Endothelial cell of umbilical vein (primary cell): ENCODE data around the gene MYH3.

Source experiments
- EZH2 ChIP-seq: IDR thresholded peaks from 2 replicates; pipeline ENCODE4 v1.6.1; 2012; ENCODE audit warnings: borderline replicate concordance, low read depth, mild to moderate bottlenecking, moderate library complexity, low read length, inconsistent platforms; ENCODE audit not compliant: severe bottlenecking
- JUN ChIP-seq: IDR thresholded peaks from 2 replicates; pipeline ENCODE4 v1.6.1; 2011; ENCODE audit warnings: borderline replicate concordance, low read depth; ENCODE audit not compliant: insufficient read length, insufficient read depth
- POLR2A ChIP-seq: IDR thresholded peaks from 2 replicates; pipeline ENCODE4 v1.6.1; 2012; ENCODE audit warnings: low read depth, mild to moderate bottlenecking, control low read depth, low read length
- POLR2AphosphoS5 ChIP-seq: IDR thresholded peaks from 2 replicates; pipeline ENCODE4 v1.6.1; 2012; ENCODE audit warnings: low read depth, mild to moderate bottlenecking, control low read depth, low read length, moderate library complexity; ENCODE audit not compliant: insufficient read depth
- TF ChIP-seq, protein P1 (sequence below), 2 donors: IDR thresholded peaks; 1 replicate in 1 of 2; 2 replicates in 1 of 2; pipeline ENCODE4 v1.5.1; 2011; ENCODE audit warnings: low read length in 2 of 2, mild to moderate bottlenecking in 2 of 2, moderate library complexity in 2 of 2, control low read depth in 1 of 2, inconsistent platforms in 1 of 2, low read depth in 1 of 2; ENCODE audit not compliant: insufficient read depth in 1 of 2; ENCODE audit errors: extremely low read depth in 1 of 2

DNA sequence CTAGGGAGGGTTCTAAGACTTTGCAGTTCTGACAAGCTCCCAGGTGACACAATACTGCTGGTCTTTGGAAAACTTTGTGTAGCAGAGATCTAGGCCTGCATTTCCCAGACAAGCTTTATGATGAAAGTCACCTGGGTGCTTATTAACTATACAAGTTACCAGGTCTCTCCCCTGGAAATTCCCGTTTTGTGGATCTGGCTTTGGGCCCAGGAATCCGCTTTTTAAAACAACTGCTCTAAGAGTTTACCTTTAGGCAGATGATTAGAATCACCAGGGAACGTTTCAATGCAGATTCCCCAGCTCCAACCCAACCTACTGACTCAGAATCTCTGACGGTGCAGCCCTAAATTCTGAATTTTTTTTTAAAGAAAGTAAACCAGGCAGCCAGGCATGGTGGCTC lies 36.3 kb downstream of the MYH3 start:
- TF ChIP-seq, protein P1, sequence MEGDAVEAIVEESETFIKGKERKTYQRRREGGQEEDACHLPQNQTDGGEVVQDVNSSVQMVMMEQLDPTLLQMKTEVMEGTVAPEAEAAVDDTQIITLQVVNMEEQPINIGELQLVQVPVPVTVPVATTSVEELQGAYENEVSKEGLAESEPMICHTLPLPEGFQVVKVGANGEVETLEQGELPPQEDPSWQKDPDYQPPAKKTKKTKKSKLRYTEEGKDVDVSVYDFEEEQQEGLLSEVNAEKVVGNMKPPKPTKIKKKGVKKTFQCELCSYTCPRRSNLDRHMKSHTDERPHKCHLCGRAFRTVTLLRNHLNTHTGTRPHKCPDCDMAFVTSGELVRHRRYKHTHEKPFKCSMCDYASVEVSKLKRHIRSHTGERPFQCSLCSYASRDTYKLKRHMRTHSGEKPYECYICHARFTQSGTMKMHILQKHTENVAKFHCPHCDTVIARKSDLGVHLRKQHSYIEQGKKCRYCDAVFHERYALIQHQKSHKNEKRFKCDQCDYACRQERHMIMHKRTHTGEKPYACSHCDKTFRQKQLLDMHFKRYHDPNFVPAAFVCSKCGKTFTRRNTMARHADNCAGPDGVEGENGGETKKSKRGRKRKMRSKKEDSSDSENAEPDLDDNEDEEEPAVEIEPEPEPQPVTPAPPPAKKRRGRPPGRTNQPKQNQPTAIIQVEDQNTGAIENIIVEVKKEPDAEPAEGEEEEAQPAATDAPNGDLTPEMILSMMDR (IDR thresholded peaks at IDR 0.05; ENCODE audit: extremely low read depth in 1 of 2, insufficient read depth in 1 of 2, low read depth in 1 of 2, low read length in 2 of 2): no peak
- TF ChIP-seq EZH2: no peak
- no peak for TF ChIP-seq POLR2AphosphoS5
- TF ChIP-seq POLR2A: no peak
- no peak for TF ChIP-seq JUN
